Ishikawa (cell line): ENCODE measurements around the gene ATP2B2.

Source experiments
- CEBPB ChIP-seq: IDR thresholded peaks from 2 replicates; pipeline ENCODE4 v1.6.1; 2012
- CREB1 ChIP-seq: IDR thresholded peaks from 2 replicates; pipeline ENCODE4 v1.6.1; 2012; ENCODE audit warnings: low read depth
- EGR1 ChIP-seq: IDR thresholded peaks from 2 replicates; pipeline ENCODE4 v1.6.1; 2012
- EP300 ChIP-seq: IDR thresholded peaks from 2 replicates; pipeline ENCODE4 v1.6.1; 2012; ENCODE audit warnings: borderline replicate concordance
- FOXM1 ChIP-seq: IDR thresholded peaks from 2 replicates; pipeline ENCODE4 v1.6.1; 2012; ENCODE audit warnings: low read depth, borderline replicate concordance
- RAD21 ChIP-seq: IDR thresholded peaks from 2 replicates; pipeline ENCODE4 v1.6.1; 2012; ENCODE audit warnings: low read depth
- REST ChIP-seq: IDR thresholded peaks from 2 replicates; pipeline ENCODE4 v1.6.1; 2012; ENCODE audit warnings: low read depth, mild to moderate bottlenecking
- TAF1 ChIP-seq: IDR thresholded peaks from 2 replicates; pipeline ENCODE4 v1.6.1; 2012; ENCODE audit warnings: low read depth, mild to moderate bottlenecking
- TCF12 ChIP-seq: IDR thresholded peaks from 2 replicates; pipeline ENCODE4 v1.6.1; 2012; ENCODE audit warnings: low read depth
- USF1 ChIP-seq: IDR thresholded peaks from 2 replicates; pipeline ENCODE4 v1.6.1; 2012
- YY1 ChIP-seq: IDR thresholded peaks from 2 replicates; pipeline ENCODE4 v1.6.1; 2012; ENCODE audit warnings: low read depth
- TF ChIP-seq, protein P1 (sequence below): IDR thresholded peaks from 2 replicates; pipeline ENCODE4 v1.6.1; 2012

GRCh38 chr3:10290481-10291176 lies 214.8 kb downstream of the ATP2B2 start:
- TF ChIP-seq EGR1, result no peak
- TF ChIP-seq RAD21, result no peak
- TF ChIP-seq, protein P1, sequence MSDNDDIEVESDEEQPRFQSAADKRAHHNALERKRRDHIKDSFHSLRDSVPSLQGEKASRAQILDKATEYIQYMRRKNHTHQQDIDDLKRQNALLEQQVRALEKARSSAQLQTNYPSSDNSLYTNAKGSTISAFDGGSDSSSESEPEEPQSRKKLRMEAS, result no peak
- no peak for TF ChIP-seq CREB1
- TF ChIP-seq REST, result no peak
- no peak for TF ChIP-seq FOXM1
- no peak for TF ChIP-seq TAF1
- no peak for TF ChIP-seq YY1
- no peak for TF ChIP-seq TCF12
- TF ChIP-seq USF1, result no peak
- TF ChIP-seq EP300, result no peak
- TF ChIP-seq CEBPB, result no peak
